GM12878 (cell line): ENCODE results near the gene TOR1A. TPM values are rescaled to one million over a fixed set of nuclear protein-coding genes. Genes with fewer than 3 reads are reported as not detected.

Experiments used
- BCLAF1 ChIP-seq: fragments of 450-650 bp; IDR thresholded peaks from 2 replicates; pipeline ENCODE4 v1.6.1; 2017; ENCODE audit warnings: antibody characterized with exemption, mild to moderate bottlenecking, moderate library complexity
- CBFB ChIP-seq: IDR thresholded peaks from 2 replicates; pipeline ENCODE4 v1.6.1; 2016; ENCODE audit warnings: antibody characterized with exemption, low read depth
- ELK1 ChIP-seq: IDR thresholded peaks from 2 replicates; pipeline ENCODE4 v1.6.1; 2012; ENCODE audit warnings: low read depth, low read length, improper control_type of control experiment
- EZH2 ChIP-seq: IDR thresholded peaks from 2 replicates; pipeline ENCODE4 v1.6.1; 2012; ENCODE audit warnings: low read depth, mild to moderate bottlenecking, control low read depth, inconsistent platforms, low read length, borderline replicate concordance; ENCODE audit not compliant: control insufficient read depth
- HDGF ChIP-seq: fragments of 450-650 bp; IDR thresholded peaks from 2 replicates; pipeline ENCODE4 v1.6.1; 2016; ENCODE audit warnings: antibody characterized with exemption
- IKZF2 ChIP-seq, 2 experiments: fragments of 450-650 bp; IDR thresholded peaks; 2 replicates each; pipeline ENCODE4 v1.6.1; 2017; ENCODE audit warnings: mild to moderate bottlenecking in 2 of 2, moderate library complexity in 2 of 2
- JUNB ChIP-seq: IDR thresholded peaks from 2 replicates; pipeline ENCODE4 v1.6.1; 2016; ENCODE audit warnings: antibody characterized with exemption, mild to moderate bottlenecking
- KDM1A ChIP-seq: fragments of 200-600 bp; sonication (generic); IDR thresholded peaks from 2 replicates; pipeline ENCODE4 v1.6.1; 2016; ENCODE audit warnings: borderline replicate concordance
- KLF5 ChIP-seq: fragments of 450-650 bp; IDR thresholded peaks from 2 replicates; pipeline ENCODE4 v1.6.1; 2014; ENCODE audit warnings: mild to moderate bottlenecking; ENCODE audit not compliant: partially characterized antibody
- MEF2A ChIP-seq: IDR thresholded peaks from 2 replicates; pipeline ENCODE4 v1.6.1; 2011; ENCODE audit warnings: low read depth, mild to moderate bottlenecking, low read length, moderate library complexity; ENCODE audit not compliant: insufficient read depth
- MYB ChIP-seq: fragments of 150-350 bp; IDR thresholded peaks from 2 replicates; pipeline ENCODE4 v1.6.1; 2014; ENCODE audit warnings: mild to moderate bottlenecking, low read depth, low read length, borderline replicate concordance
- NFYB ChIP-seq: IDR thresholded peaks from 2 replicates; pipeline ENCODE4 v1.6.1; 2011; ENCODE audit warnings: low read depth, mild to moderate bottlenecking, low read length, improper control_type of control experiment, moderate library complexity; ENCODE audit not compliant: insufficient read depth
- NR2C2 ChIP-seq: IDR thresholded peaks from 2 replicates; pipeline ENCODE4 v1.6.1; 2011; ENCODE audit warnings: borderline replicate concordance, low read depth; ENCODE audit not compliant: control insufficient read depth, insufficient read length
- NR2F1 ChIP-seq: fragments of 450-650 bp; conservative IDR thresholded peaks from 2 replicates; pipeline ENCODE4 v1.6.1; 2017; ENCODE audit warnings: mild to moderate bottlenecking
- PKNOX1 ChIP-seq: fragments of 450-650 bp; IDR thresholded peaks from 2 replicates; pipeline ENCODE4 v1.6.1; 2016; ENCODE audit warnings: mild to moderate bottlenecking
- POLR2AphosphoS5 ChIP-seq: IDR thresholded peaks from 2 replicates; pipeline ENCODE4 v1.6.1; 2011; ENCODE audit warnings: mild to moderate bottlenecking, low read length, inconsistent platforms
- RB1 ChIP-seq: fragments of 450-650 bp; formaldehyde crosslinking; IDR thresholded peaks from 2 replicates; pipeline ENCODE4 v1.6.1; 2017; ENCODE audit warnings: mild to moderate bottlenecking, borderline replicate concordance
- REST ChIP-seq: IDR thresholded peaks from 2 replicates; pipeline ENCODE4 v1.6.1; 2012; ENCODE audit warnings: mild to moderate bottlenecking, low read depth, low read length
- SP1 ChIP-seq: IDR thresholded peaks from one replicate; pipeline ENCODE4 v1.6.1; 2011; ENCODE audit warnings: low read depth, low read length
- TARDBP ChIP-seq: IDR thresholded peaks from 2 replicates; pipeline ENCODE4 v1.6.1; 2016; ENCODE audit warnings: borderline replicate concordance
- WRNIP1 ChIP-seq: IDR thresholded peaks from 2 replicates; pipeline ENCODE4 v1.6.1; 2011; ENCODE audit warnings: low read depth, low read length, improper control_type of control experiment, borderline replicate concordance
- ZNF207 ChIP-seq: fragments of 450-650 bp; IDR thresholded peaks from 2 replicates; pipeline ENCODE4 v1.6.1; 2014; ENCODE audit warnings: antibody characterized with exemption, mild to moderate bottlenecking, borderline replicate concordance
- ZNF217 ChIP-seq: fragments of 450-650 bp; IDR thresholded peaks from 2 replicates; pipeline ENCODE4 v1.6.1; 2017; ENCODE audit warnings: antibody characterized with exemption, mild to moderate bottlenecking
- polyA plus RNA-seq, 11 experiments: library from polyadenylated mRNA; depleted of rRNA in 4 of 11; unstranded in 6 of 11; stranded (reverse) in 5 of 11; fragments of >200 nt; fragmentation: Nextera tagmentation in 4 of 11; fragmentation: Illumina TruSeq in 1 of 11; extraction: Ambion mirVana in 4 of 11; extraction: Trizol in 1 of 11; gene quantifications; 1 replicate in 1 of 11; 2 replicates in 10 of 11; pipeline versions ENCODE4 v1.2.1 to v1.2.3, GENCODE V29; 2011 to 2016; ENCODE audit warnings: inconsistent platforms in 2 of 11, missing spikeins in 2 of 11, low read depth in 1 of 11
- total RNA-seq, 4 experiments: library from RNA; depleted of rRNA in 3 of 4; stranded (reverse); fragments of >200 nt in 3 of 4; fragmentation: Illumina TruSeq in 1 of 4; extraction: Trizol in 1 of 4; gene quantifications; 2 replicates each; pipeline versions ENCODE4 v1.2.1 to v1.2.3, GENCODE V29; 2013 to 2021

Gene TOR1A
- total and polyA plus RNA-seq, 10 of the 15 experiments (the other 5 are each of a cell fraction or from before 2014, with no cell fraction given): 3.2 to 60.8 (median 38.6) TPM

GRCh38 chr9:129835128-129835859 lies 11.4 kb upstream of the TOR1A start, which contains the start of the genes C9orf78 and USP20 (continued):
- TF ChIP-seq REST (no peak), NR2F1 (0 out of 2 replicates have a peak, but pooled peaks have one; percentile 23), MEF2A (no peak), JUNB (no peak), KDM1A (no peak), ZNF207 (no peak), POLR2AphosphoS5 (peak; percentile 87), KLF5 (peak; percentile 78), HDGF (no peak), TARDBP (no peak), SP1 (peak; percentile 83), ELK1 (no peak), CBFB (peak; percentile 1; the same call in 1 of the 2 replicates), RB1 (no peak; the same call in 1 of the 2 replicates), WRNIP1 (no peak), NFYB (peak; percentile 78), PKNOX1 (peak; percentile 98), ZNF217 (no peak), MYB (no peak), IKZF2 (IDR thresholded peaks at IDR 0.05) (no peak), NR2C2 (no peak), EZH2 (no peak), BCLAF1 (no peak)
